ENCODE data around the gene ARPC5.

Gene ARPC5

GRCh38 chr1:183638649-183639387, 3.2 kb upstream of the ARPC5 start:
- no peak for DNase-seq (ENCODE audit: low spot score)
- TF ChIP-seq, protein P1, sequence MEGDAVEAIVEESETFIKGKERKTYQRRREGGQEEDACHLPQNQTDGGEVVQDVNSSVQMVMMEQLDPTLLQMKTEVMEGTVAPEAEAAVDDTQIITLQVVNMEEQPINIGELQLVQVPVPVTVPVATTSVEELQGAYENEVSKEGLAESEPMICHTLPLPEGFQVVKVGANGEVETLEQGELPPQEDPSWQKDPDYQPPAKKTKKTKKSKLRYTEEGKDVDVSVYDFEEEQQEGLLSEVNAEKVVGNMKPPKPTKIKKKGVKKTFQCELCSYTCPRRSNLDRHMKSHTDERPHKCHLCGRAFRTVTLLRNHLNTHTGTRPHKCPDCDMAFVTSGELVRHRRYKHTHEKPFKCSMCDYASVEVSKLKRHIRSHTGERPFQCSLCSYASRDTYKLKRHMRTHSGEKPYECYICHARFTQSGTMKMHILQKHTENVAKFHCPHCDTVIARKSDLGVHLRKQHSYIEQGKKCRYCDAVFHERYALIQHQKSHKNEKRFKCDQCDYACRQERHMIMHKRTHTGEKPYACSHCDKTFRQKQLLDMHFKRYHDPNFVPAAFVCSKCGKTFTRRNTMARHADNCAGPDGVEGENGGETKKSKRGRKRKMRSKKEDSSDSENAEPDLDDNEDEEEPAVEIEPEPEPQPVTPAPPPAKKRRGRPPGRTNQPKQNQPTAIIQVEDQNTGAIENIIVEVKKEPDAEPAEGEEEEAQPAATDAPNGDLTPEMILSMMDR (IDR thresholded peaks at IDR 0.05; ENCODE audit: borderline replicate concordance, control extremely low read depth, extremely low read depth, insufficient read depth, missing control alignments): no peak
- in situ Hi-C loops (cut with MboI; ENCODE audit: low sequenced_read_pairs, unreplicated experiment): no loop called here

GRCh38 chr1:183636783-183637182, 1.2 kb upstream of the ARPC5 start:
- in situ Hi-C loops (cut with MboI; ENCODE audit: low sequenced_read_pairs, unreplicated experiment): no loop called here
- TF ChIP-seq, protein P1 (IDR thresholded peaks at IDR 0.05; ENCODE audit: borderline replicate concordance, control extremely low read depth, extremely low read depth, insufficient read depth, missing control alignments): no peak
- DNase-seq (ENCODE audit: low spot score): no peak

DNA sequence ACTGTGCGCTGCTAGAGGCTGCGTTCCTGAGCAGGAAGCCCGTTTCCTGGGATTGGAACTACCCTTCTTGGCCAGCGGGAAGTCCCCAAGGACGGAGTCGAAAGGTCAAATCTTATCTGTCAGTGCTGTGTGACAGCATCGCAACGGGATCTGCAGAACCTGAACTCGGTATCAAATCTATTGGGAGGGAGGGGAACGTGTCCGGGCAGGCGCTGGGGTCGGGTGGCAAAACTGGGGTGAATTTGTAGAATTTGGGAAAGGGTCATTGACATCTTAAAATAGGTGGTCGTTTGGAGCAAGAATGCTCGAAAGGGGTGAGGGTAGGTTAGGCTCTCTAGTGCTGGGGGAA, 725 bp upstream of the ARPC5 start:
- in situ Hi-C loops (cut with MboI; ENCODE audit: low sequenced_read_pairs, unreplicated experiment): no loop called here
- no peak for DNase-seq (ENCODE audit: low spot score)
- TF ChIP-seq, protein P1 (IDR thresholded peaks at IDR 0.05; ENCODE audit: borderline replicate concordance, control extremely low read depth, extremely low read depth, insufficient read depth, missing control alignments): no peak

DNA sequence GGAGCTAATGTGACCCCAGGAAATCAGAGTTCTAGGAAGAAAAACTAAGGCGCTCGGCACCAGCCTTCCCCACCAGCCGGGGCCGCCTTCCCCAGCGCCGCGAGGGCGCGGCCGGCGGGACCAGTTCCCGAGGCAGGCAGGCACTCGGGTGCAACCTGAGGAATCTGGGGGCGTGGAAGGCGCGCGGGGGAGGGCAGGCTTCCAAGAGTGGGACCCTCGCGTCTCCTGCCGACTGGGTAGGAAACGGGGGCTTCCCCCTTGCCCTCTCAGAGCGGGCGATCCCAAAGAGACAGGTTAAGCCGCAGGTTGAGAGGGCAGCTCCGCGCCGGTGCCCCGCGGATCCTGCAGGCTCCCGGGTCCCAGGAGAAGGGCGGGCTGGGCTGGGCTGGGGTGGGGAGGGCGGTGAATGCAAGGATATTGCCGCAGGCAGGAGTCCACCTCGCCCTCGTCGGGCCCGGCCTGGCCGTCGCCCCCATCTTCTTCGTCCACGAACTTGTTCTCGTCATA, 431 bp downstream of the ARPC5 start:
- in situ Hi-C loops (cut with MboI; ENCODE audit: low sequenced_read_pairs, unreplicated experiment): no loop called here
- DNase-seq (ENCODE audit: low spot score): no peak

DNA sequence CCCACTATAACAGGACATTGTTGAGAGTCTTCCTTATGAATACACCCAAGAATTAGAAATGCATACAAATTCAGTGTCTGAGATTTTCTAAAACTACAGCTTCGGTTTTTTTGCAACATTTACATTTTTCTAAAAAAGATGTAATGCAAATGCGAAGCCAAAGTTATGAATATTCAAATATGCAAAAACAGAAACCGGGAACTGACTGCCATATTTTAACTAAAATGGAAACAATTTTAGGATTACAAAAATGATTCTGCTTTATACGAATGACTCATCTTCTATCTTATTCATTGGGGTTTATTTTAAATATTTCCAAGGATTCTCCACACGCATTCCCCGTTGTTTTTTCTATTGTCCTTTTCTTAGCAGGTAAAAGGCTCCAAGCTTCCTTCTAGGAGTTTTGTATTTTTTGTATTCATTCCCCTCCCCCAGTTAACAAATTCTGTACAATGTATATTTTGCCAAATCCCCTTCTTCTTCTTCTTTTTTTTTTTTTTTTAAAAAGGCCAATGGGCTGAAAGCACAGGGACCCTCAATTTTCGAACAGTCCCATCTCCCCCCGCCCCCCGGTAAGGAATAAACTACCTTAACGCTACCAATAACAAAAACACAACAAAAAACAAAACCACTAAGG, 1.0 kb downstream of the ARPC5 start:
- in situ Hi-C loops (cut with MboI; ENCODE audit: low sequenced_read_pairs, unreplicated experiment): no loop called here
- DNase-seq (ENCODE audit: low spot score): no peak

More for the DNA sequence above, 431 bp downstream of the ARPC5 start:
- TF ChIP-seq, protein P1 (IDR thresholded peaks at IDR 0.05; ENCODE audit: borderline replicate concordance, control extremely low read depth, extremely low read depth, insufficient read depth, missing control alignments): no peak

DNA sequence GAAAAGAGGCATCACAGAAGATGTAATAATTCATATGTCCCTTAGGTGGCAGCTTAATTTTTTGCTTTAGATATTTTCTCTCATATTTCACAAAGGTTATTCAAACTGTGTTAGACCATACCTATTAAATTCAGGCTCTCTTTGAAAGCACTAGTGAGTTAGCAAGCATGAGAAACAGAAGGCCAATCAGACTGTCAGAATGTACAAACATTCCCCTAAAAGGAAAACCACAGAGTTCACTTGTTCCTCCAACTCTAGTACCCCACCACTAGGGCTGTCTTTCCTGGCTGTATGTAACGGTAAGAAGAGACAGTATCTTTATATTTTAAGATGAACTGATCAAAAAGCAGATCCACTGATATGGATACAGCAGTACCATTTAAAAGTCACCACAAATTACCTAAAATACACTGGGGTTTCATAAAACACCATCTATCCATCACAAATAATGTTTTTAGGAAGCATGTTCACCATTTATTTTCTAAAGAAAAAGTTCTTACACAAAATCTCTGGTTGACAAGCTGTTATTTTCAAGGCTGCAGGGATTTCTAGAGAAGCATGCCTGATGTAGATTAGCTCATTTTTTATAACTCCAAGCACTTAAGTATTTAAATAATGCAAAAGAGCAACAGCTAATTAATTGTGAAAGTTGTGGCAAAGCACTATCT, 1.8 kb downstream of the ARPC5 start:
- DNase-seq (ENCODE audit: low spot score): peak; percentile 50
- in situ Hi-C loops (cut with MboI; ENCODE audit: low sequenced_read_pairs, unreplicated experiment): no loop called here

More for the DNA sequence above, 1.0 kb downstream of the ARPC5 start:
- TF ChIP-seq, protein P1 (IDR thresholded peaks at IDR 0.05; ENCODE audit: borderline replicate concordance, control extremely low read depth, extremely low read depth, insufficient read depth, missing control alignments): no peak

More for the DNA sequence above, 1.8 kb downstream of the ARPC5 start:
- TF ChIP-seq, protein P1 (IDR thresholded peaks at IDR 0.05; ENCODE audit: borderline replicate concordance, control extremely low read depth, extremely low read depth, insufficient read depth, missing control alignments): no peak
